OCI-LY7 (cell line): ENCODE data around the gene FAM13C. TPM values are rescaled to one million over a fixed set of nuclear protein-coding genes. Genes with fewer than 3 reads are reported as not detected.

Experiments
- BruUV-seq: library from RNA; stranded (reverse); fragments of 400-500 nt; replicated peaks from 2 replicates; lab custom pipeline; 2021; lab: Mats Ljungman, UMichigan
- CTCF ChIA-PET: fragments of 300-600 bp; sonication (Branson Sonifier 250); formaldehyde crosslinking; loops from one replicate; lab custom pipeline; 2022; ENCODE audit warnings: antibody characterized with exemption; ENCODE audit not compliant: unreplicated experiment; lab: Charles Lee
- POLR2A ChIA-PET: fragments of 300-600 bp; sonication (Branson Sonifier 250); formaldehyde crosslinking; loops from one replicate; lab custom pipeline; 2022; ENCODE audit warnings: antibody characterized with exemption; lab: Charles Lee
- DNase-seq: peaks from one replicate; pipeline ENCODE4 v3.0.0-alpha.2; 2015; ENCODE audit warnings: low spot score
- H2AFZ ChIP-seq: fragments of 200-600 bp; sonication (generic), shearing (Covaris generic); 2 replicates; pipeline ENCODE4 v1.6.1; 2014; ENCODE audit warnings: mild to moderate bottlenecking, antibody characterized with exemption, low read length, moderate library complexity
- H3K27ac ChIP-seq: fragments of 200-600 bp; sonication (generic); 2 replicates; pipeline ENCODE4 v1.5.1; 2014; ENCODE audit warnings: mixed run types, low read depth, mild to moderate bottlenecking, moderate library complexity, low read length, inconsistent platforms; ENCODE audit not compliant: poor library complexity, severe bottlenecking
- H3K36me3 ChIP-seq: fragments of 200-600 bp; sonication (generic); 2 replicates; pipeline ENCODE4 v1.6.1; 2014; ENCODE audit warnings: mild to moderate bottlenecking, antibody characterized with exemption, low read length, moderate library complexity, mixed read lengths; ENCODE audit not compliant: insufficient read depth
- H3K4me1 ChIP-seq: fragments of 200-600 bp; sonication (generic); 2 replicates; pipeline ENCODE4 v1.5.1; 2014; ENCODE audit warnings: mild to moderate bottlenecking, low read length; ENCODE audit not compliant: insufficient read depth, poor library complexity, severe bottlenecking
- H3K4me2 ChIP-seq: fragments of 200-600 bp; sonication (generic); 2 replicates; pipeline ENCODE4 v1.6.1; 2014; ENCODE audit warnings: mild to moderate bottlenecking, low read length
- H3K4me3 ChIP-seq: fragments of 200-600 bp; sonication (generic); 2 replicates; pipeline ENCODE4 v1.5.1; 2014; ENCODE audit warnings: mild to moderate bottlenecking, low read depth, low read length; ENCODE audit not compliant: poor library complexity, severe bottlenecking
- H3K79me2 ChIP-seq: fragments of 200-600 bp; sonication (generic); 2 replicates; pipeline ENCODE4 v1.6.1; 2016; ENCODE audit warnings: low read depth, mild to moderate bottlenecking, low read length, moderate library complexity, mixed read lengths; ENCODE audit not compliant: insufficient read depth
- H3K9me2 ChIP-seq: fragments of 200-600 bp; sonication (generic); 2 replicates; pipeline ENCODE4 v1.6.1; 2016; ENCODE audit warnings: mild to moderate bottlenecking, low read length, mixed read lengths; ENCODE audit not compliant: insufficient read depth
- H3K9me3 ChIP-seq: fragments of 200-600 bp; sonication (generic); 2 replicates; pipeline ENCODE4 v1.6.1; 2014; ENCODE audit warnings: mild to moderate bottlenecking, mixed run types, low read length, mixed read lengths
- H4K20me1 ChIP-seq: fragments of 200-600 bp; sonication (generic); 2 replicates; pipeline ENCODE4 v1.6.1; 2014; ENCODE audit warnings: mild to moderate bottlenecking, antibody characterized with exemption, low read length, moderate library complexity, mixed read lengths; ENCODE audit not compliant: insufficient read depth
- EZH2phosphoT487 ChIP-seq: fragments of 200-600 bp; sonication (generic); IDR thresholded peaks from 2 replicates; pipeline ENCODE4 v1.6.1; 2018; ENCODE audit warnings: low read depth, borderline replicate concordance, mild to moderate bottlenecking, mixed run types, antibody characterized with exemption, low read length, moderate library complexity, mixed read lengths
- intact Hi-C: fragments of 100-400 bp; cut with micrococcal nuclease; formaldehyde crosslinking; loops from one replicate; pipeline ENCODE4 v1.10.0; 2022; ENCODE audit not compliant: unreplicated experiment
- total RNA-seq, 2 experiments: library from RNA; depleted of rRNA in 1 of 2; stranded (reverse); fragments of >200 nt in 1 of 2; shearing (Covaris generic) in 1 of 2; gene quantifications; 2 replicates each; pipeline ENCODE4 v1.2.3, GENCODE V29; 2014 to 2022
- TF ChIP-seq, protein P1 (sequence below): fragments of 200-600 bp; sonication (generic); conservative IDR thresholded peaks from 2 replicates; pipeline ENCODE4 v1.5.1; 2014; ENCODE audit warnings: mild to moderate bottlenecking, antibody characterized with exemption, low read length, moderate library complexity, mixed read lengths

Gene FAM13C
- total RNA-seq, 2 experiments from 2014 or later, result not detected

- Histone ChIP-seq H4K20me1 (no peaks in the 10 kb centered on the region), H2AFZ (no peak overlapping the region), H3K79me2 (no peaks in the 10 kb centered on the region), H3K27ac (no peak overlapping the region), H3K9me2 (no peaks in the 10 kb centered on the region), H3K36me3 (no peaks in the 10 kb centered on the region), H3K9me3 (no peaks in the 10 kb centered on the region), H3K4me3 (no peak overlapping the region), H3K4me1 (no peaks in the 10 kb centered on the region), H3K4me2 (no peak overlapping the region)
- CTCF ChIA-PET, result no interaction called here
- no peak for DNase-seq
- POLR2A ChIA-PET, result no interaction called here
- intact Hi-C loops, result no loop called here
- no peak for TF ChIP-seq EZH2phosphoT487
- TF ChIP-seq, protein P1, sequence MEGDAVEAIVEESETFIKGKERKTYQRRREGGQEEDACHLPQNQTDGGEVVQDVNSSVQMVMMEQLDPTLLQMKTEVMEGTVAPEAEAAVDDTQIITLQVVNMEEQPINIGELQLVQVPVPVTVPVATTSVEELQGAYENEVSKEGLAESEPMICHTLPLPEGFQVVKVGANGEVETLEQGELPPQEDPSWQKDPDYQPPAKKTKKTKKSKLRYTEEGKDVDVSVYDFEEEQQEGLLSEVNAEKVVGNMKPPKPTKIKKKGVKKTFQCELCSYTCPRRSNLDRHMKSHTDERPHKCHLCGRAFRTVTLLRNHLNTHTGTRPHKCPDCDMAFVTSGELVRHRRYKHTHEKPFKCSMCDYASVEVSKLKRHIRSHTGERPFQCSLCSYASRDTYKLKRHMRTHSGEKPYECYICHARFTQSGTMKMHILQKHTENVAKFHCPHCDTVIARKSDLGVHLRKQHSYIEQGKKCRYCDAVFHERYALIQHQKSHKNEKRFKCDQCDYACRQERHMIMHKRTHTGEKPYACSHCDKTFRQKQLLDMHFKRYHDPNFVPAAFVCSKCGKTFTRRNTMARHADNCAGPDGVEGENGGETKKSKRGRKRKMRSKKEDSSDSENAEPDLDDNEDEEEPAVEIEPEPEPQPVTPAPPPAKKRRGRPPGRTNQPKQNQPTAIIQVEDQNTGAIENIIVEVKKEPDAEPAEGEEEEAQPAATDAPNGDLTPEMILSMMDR, result no peak
- BruUV-seq, result no TSS peak
Measured at GRCh38 chr10:59279476-59279875, 82.9 kb downstream of the FAM13C start.

DNA sequence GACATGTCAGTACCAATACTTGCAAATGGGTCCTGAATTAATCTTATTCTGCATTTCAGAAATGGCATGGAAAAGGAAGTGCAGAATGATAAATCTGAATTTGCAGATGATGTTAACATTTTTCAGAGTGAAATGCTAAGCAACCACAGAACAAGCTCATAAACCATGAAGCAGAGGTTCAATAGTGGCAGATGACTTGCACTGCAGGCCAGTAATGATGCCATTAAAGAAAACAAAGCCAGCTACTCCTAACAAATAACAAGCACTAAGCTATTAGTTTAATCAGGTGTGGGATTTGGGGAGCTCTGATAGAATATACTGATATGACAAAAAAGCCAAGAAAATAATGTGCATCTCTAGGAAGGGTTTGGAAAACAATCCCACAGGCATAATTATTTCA is 85.4 kb downstream of the FAM13C start:
- no peak overlapping the region for H3K27ac ChIP-seq
- POLR2A ChIA-PET, result interaction anchor here (0.8 kb wide), 1 partner anchor 19 kb away, joined by 3 read pairs; no protein-coding TSS in a partner anchor
- H3K9me3 ChIP-seq, result no peaks in the 10 kb centered on the region
- no peak for TF ChIP-seq EZH2phosphoT487
- TF ChIP-seq, protein P1, result no peak
- H3K4me3 ChIP-seq, result no peak overlapping the region
- CTCF ChIA-PET, result no interaction called here
- intact Hi-C loops, result no loop called here
- H4K20me1 ChIP-seq, result no peaks in the 10 kb centered on the region
- no peak for DNase-seq
- no peak overlapping the region for H2AFZ ChIP-seq
- H3K4me1 ChIP-seq, result no peaks in the 10 kb centered on the region
- H3K36me3 ChIP-seq, result no peaks in the 10 kb centered on the region
- H3K79me2 ChIP-seq, result no peaks in the 10 kb centered on the region
- H3K9me2 ChIP-seq, result no peaks in the 10 kb centered on the region
- no TSS peak for BruUV-seq
- H3K4me2 ChIP-seq, result no peak overlapping the region

- no peaks in the 10 kb centered on the region for H3K79me2 ChIP-seq
- H3K9me3 ChIP-seq, result no peaks in the 10 kb centered on the region
- ChIA-PET CTCF (no interaction called here), POLR2A (no interaction called here)
- TF ChIP-seq, protein P1, result no peak
- TF ChIP-seq EZH2phosphoT487, result no peak
- H3K4me1 ChIP-seq, result no peaks in the 10 kb centered on the region
- no peak for DNase-seq
- H3K36me3 ChIP-seq, result no peaks in the 10 kb centered on the region
- H2AFZ ChIP-seq, result no peak overlapping the region
- H3K27ac ChIP-seq, result no peak overlapping the region
- H3K4me2 ChIP-seq, result no peak overlapping the region
- no TSS peak for BruUV-seq
- no peak overlapping the region for H3K4me3 ChIP-seq
- intact Hi-C loops, result no loop called here
- no peaks in the 10 kb centered on the region for H4K20me1 ChIP-seq
- no peaks in the 10 kb centered on the region for H3K9me2 ChIP-seq
Measured at GRCh38 chr10:59276133-59276532, 86.2 kb downstream of the FAM13C start.
